Measurements from ENCODE around the gene KCNQ4. TPM values are rescaled to one million over a fixed set of nuclear protein-coding genes. Genes with fewer than 3 reads are reported as not detected.

Gene KCNQ4
- polyA plus RNA-seq, 1 donor from 2014 or later, result not detected

DNA sequence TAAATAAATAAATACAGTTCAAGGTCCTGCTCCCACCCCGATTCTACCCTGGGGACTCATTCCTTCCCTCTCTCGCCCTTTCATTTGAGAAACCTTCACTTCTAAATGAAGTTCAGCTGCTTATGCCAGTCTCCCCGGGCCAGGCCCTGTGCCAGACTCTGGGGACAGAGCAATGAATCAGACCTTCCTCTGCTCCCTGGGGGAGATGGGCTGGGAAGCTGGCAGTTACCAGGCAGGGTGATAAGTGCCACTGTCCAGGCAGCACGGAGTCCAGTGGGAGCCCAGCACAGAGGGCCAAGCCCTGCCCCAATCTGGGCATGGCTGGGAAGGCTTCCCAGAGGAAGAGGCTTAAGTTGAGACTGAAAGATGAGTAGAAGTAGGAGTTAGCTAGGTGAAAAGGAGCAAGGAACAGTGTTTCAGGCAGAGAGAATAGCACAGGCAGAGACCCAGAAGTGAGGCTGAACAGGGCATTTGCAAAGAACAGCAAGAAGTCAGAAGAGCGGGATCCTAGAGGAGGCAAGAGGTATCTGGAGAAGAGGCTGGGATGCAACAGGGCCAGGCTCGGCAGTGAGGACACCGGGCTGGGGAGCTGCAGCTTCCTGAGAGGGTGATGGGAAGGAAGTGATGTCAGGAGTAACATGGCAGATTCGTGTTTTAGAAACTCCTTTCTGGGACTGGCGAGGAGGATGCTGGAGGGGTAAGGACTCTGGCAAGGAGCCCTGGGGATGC, 13.5 kb downstream of the KCNQ4 start:
- H3K79me2 ChIP-seq (replicated peaks; ENCODE audit: insufficient read depth, low read length), result no peaks in the 10 kb centered on the region
- H3K27ac ChIP-seq (ENCODE audit: low read length), result no peak overlapping the region
- H2AFZ ChIP-seq (ENCODE audit: low read depth, low read length), result no peak overlapping the region
- H3K9ac ChIP-seq (ENCODE audit: low read length), result no peak overlapping the region
- no peaks in the 10 kb centered on the region for H4K20me1 ChIP-seq (ENCODE audit: insufficient read depth)
- peaks cover 4% of the 10 kb centered on the region for H3K27me3 ChIP-seq (ENCODE audit: insufficient read depth, low read depth, low read length)
- H3F3A ChIP-seq (ENCODE audit: insufficient read depth, low read length, poor library complexity, severe bottlenecking), result no peaks in the 10 kb centered on the region
- no peak for TF ChIP-seq TAF1 (IDR thresholded peaks at IDR 0.05; ENCODE audit: low read depth)
- TF ChIP-seq, protein P1, sequence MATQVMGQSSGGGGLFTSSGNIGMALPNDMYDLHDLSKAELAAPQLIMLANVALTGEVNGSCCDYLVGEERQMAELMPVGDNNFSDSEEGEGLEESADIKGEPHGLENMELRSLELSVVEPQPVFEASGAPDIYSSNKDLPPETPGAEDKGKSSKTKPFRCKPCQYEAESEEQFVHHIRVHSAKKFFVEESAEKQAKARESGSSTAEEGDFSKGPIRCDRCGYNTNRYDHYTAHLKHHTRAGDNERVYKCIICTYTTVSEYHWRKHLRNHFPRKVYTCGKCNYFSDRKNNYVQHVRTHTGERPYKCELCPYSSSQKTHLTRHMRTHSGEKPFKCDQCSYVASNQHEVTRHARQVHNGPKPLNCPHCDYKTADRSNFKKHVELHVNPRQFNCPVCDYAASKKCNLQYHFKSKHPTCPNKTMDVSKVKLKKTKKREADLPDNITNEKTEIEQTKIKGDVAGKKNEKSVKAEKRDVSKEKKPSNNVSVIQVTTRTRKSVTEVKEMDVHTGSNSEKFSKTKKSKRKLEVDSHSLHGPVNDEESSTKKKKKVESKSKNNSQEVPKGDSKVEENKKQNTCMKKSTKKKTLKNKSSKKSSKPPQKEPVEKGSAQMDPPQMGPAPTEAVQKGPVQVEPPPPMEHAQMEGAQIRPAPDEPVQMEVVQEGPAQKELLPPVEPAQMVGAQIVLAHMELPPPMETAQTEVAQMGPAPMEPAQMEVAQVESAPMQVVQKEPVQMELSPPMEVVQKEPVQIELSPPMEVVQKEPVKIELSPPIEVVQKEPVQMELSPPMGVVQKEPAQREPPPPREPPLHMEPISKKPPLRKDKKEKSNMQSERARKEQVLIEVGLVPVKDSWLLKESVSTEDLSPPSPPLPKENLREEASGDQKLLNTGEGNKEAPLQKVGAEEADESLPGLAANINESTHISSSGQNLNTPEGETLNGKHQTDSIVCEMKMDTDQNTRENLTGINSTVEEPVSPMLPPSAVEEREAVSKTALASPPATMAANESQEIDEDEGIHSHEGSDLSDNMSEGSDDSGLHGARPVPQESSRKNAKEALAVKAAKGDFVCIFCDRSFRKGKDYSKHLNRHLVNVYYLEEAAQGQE (IDR thresholded peaks at IDR 0.05; ENCODE audit: borderline replicate concordance), result no peak
- no peaks in the 10 kb centered on the region for H3K9me3 ChIP-seq (ENCODE audit: low read length)
- no peak overlapping the region for H3K4me2 ChIP-seq (ENCODE audit: low read length)
- no peak overlapping the region for H3K4me3 ChIP-seq (ENCODE audit: low read length)
- no peaks in the 10 kb centered on the region for H3K36me3 ChIP-seq (ENCODE audit: insufficient read depth, low read length)
- H3K9me2 ChIP-seq (ENCODE audit: insufficient read depth, low read length), result no peaks in the 10 kb centered on the region

DNA sequence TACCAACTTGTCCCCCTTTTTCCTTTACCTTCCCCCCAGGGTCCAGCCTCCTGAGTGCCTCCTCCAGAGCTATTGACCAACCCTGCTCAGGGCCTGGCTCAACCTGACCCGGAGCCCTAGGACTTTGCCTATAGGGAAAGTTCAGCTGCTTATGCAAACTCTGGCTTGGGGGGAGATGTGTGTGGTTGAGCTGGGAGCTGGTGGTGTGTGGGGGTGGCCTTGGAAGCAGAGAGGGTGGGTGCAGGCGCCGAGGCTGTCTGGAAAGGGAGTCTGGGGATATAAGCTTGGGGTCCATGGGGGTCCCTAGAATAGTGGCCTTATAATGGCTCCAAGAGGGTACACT, 14.1 kb downstream of the KCNQ4 start:
- Histone ChIP-seq H3F3A (ENCODE audit: insufficient read depth, low read length, poor library complexity, severe bottlenecking) (no peaks in the 10 kb centered on the region), H3K4me3 (ENCODE audit: low read length) (no peak overlapping the region), H3K27me3 (ENCODE audit: insufficient read depth, low read depth, low read length) (peaks cover 5% of the 10 kb centered on the region), H2AFZ (ENCODE audit: low read depth, low read length) (no peak overlapping the region), H3K9me2 (ENCODE audit: insufficient read depth, low read length) (no peaks in the 10 kb centered on the region), H3K4me2 (ENCODE audit: low read length) (no peak overlapping the region), H3K9me3 (ENCODE audit: low read length) (no peaks in the 10 kb centered on the region), H3K9ac (ENCODE audit: low read length) (no peak overlapping the region), H3K79me2 (replicated peaks; ENCODE audit: insufficient read depth, low read length) (no peaks in the 10 kb centered on the region), H4K20me1 (ENCODE audit: insufficient read depth) (no peaks in the 10 kb centered on the region), H3K36me3 (ENCODE audit: insufficient read depth, low read length) (no peaks in the 10 kb centered on the region), H3K27ac (ENCODE audit: low read length) (no peak overlapping the region)
- TF ChIP-seq SMC3 (conservative IDR thresholded peaks at IDR 0.05; ENCODE audit: poor library complexity) (no peak), MXI1 (conservative IDR thresholded peaks at IDR 0.05; ENCODE audit: poor library complexity, severe bottlenecking) (no peak), POLR2AphosphoS5 (IDR thresholded peaks at IDR 0.05) (no peak), TAF1 (IDR thresholded peaks at IDR 0.05; ENCODE audit: low read depth) (no peak), EP300 (conservative IDR thresholded peaks at IDR 0.05; ENCODE audit: poor library complexity, severe bottlenecking) (no peak), EZH2 (IDR thresholded peaks at IDR 0.05; ENCODE audit: borderline replicate concordance, insufficient read depth, low read length, poor library complexity, severe bottlenecking) (no peak)
- TF ChIP-seq, protein P1 (IDR thresholded peaks at IDR 0.05; ENCODE audit: borderline replicate concordance), result no peak
- TF ChIP-seq, protein P2, sequence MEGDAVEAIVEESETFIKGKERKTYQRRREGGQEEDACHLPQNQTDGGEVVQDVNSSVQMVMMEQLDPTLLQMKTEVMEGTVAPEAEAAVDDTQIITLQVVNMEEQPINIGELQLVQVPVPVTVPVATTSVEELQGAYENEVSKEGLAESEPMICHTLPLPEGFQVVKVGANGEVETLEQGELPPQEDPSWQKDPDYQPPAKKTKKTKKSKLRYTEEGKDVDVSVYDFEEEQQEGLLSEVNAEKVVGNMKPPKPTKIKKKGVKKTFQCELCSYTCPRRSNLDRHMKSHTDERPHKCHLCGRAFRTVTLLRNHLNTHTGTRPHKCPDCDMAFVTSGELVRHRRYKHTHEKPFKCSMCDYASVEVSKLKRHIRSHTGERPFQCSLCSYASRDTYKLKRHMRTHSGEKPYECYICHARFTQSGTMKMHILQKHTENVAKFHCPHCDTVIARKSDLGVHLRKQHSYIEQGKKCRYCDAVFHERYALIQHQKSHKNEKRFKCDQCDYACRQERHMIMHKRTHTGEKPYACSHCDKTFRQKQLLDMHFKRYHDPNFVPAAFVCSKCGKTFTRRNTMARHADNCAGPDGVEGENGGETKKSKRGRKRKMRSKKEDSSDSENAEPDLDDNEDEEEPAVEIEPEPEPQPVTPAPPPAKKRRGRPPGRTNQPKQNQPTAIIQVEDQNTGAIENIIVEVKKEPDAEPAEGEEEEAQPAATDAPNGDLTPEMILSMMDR (IDR thresholded peaks at IDR 0.05; ENCODE audit: poor library complexity, severe bottlenecking), result no peak
